Bronchial epithelial cell (primary cell): ENCODE results near the gene KAT14. TPM values are rescaled to one million over a fixed set of nuclear protein-coding genes. Genes with fewer than 3 reads are reported as not detected.
"Not testable (repeated sequence)": the region's sequence is repeated elsewhere in the genome, so short reads cannot be mapped to it uniquely, and the experiment has no call there.

ENCODE experiments used
- DNase-seq: peaks from one replicate; pipeline ENCODE4 v3.0.0-alpha.2; 2010; ENCODE audit warnings: low read depth
- FAIRE-seq: peaks from 2 replicates; lab custom pipeline; 2011; peaks lifted over from hg19 to GRCh38; lab: Jason Lieb, UNC
- H3K27me3 ChIP-seq: 2 replicates; pipeline ENCODE4 v1.5.1; 2011; ENCODE audit warnings: low read length; ENCODE audit not compliant: control insufficient read depth, insufficient read depth
- H3K36me3 ChIP-seq: 2 replicates; pipeline ENCODE4 v1.5.1; 2011; ENCODE audit warnings: low read length; ENCODE audit not compliant: control insufficient read depth, insufficient read depth
- H3K4me3 ChIP-seq: 2 replicates; pipeline ENCODE4 v1.5.1; 2011; ENCODE audit warnings: mild to moderate bottlenecking, low read depth, low read length, control low read depth
- total RNA-seq: library from RNA; depleted of rRNA; stranded (reverse); fragments of >200 nt; gene quantifications from 2 replicates; pipeline ENCODE4 v1.2.1, GENCODE V29; 2014
- TF ChIP-seq, protein P1 (sequence below): IDR thresholded peaks from 2 replicates; pipeline ENCODE4 v1.5.1; 2011; ENCODE audit warnings: mild to moderate bottlenecking, moderate library complexity, low read length, control low read depth, inconsistent platforms; ENCODE audit not compliant: insufficient read depth, severe bottlenecking

Gene KAT14
- total RNA-seq, 1 donor from 2014 or later = 11.6 TPM

DNA sequence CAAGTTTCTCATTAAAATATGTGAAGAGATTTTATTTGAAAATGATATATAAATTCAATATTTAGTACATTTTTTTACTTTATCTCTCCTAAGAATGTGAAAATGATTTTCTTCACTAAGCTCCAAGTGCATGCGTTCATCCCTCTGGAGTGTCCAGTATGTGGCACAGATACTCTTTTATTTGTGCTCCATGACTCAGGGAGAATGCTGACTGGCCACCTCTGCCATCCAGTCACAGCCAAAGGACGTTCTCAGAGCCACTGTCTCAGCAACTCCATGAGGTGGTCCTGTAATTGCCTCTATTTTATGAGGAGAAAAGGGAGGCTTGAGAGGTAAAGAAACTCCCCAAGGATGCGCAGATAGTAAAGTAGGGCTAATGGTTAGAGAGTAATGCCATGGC lies 58.3 kb downstream of the KAT14 start:
- DNase-seq (peak; percentile 7), FAIRE-seq (no peak)
- no peaks in the 10 kb centered on the region for H3K27me3 ChIP-seq
- no peak overlapping the region for H3K4me3 ChIP-seq
- no peaks in the 10 kb centered on the region for H3K36me3 ChIP-seq
- TF ChIP-seq, protein P1, sequence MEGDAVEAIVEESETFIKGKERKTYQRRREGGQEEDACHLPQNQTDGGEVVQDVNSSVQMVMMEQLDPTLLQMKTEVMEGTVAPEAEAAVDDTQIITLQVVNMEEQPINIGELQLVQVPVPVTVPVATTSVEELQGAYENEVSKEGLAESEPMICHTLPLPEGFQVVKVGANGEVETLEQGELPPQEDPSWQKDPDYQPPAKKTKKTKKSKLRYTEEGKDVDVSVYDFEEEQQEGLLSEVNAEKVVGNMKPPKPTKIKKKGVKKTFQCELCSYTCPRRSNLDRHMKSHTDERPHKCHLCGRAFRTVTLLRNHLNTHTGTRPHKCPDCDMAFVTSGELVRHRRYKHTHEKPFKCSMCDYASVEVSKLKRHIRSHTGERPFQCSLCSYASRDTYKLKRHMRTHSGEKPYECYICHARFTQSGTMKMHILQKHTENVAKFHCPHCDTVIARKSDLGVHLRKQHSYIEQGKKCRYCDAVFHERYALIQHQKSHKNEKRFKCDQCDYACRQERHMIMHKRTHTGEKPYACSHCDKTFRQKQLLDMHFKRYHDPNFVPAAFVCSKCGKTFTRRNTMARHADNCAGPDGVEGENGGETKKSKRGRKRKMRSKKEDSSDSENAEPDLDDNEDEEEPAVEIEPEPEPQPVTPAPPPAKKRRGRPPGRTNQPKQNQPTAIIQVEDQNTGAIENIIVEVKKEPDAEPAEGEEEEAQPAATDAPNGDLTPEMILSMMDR = no peak

DNA sequence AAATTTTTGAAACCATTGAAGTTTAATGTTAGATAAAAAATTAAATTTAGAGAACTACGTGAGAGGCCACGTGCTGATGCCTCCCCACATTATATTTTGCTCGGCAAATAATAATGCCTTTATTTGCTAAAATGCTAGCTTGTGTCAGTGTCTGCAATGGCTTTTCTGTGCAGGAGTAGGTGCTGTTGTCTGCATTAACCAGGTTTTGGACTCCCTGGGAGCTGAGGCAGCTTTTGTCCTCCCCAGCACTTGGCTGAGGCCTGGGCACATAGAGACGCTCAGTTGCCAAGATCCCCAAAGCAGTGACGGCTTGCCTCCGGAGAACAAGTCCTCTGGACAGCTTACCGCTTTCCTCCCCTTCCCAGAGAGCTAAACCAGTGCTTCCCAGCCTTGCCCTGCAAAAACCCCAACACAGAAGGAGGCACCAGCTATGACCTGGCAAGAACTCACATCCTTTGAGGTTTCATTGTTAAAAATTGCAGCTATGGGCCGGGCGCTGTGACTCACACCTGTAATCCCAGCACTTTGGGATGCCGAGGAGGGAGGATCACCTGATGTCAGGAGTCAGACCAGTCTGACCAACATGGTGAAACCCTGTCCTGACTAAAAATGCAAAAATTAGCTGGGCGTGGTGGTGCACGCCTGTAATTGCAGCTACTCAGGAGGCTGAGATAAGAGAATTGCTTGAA lies 59.9 kb downstream of the KAT14 start:
- Histone ChIP-seq H3K36me3 (no peaks in the 10 kb centered on the region), H3K27me3 (no peaks in the 10 kb centered on the region), H3K4me3 (no peak overlapping the region)
- TF ChIP-seq, protein P1 = peak; percentile 30
- FAIRE-seq = peak; percentile 98
- peak; percentile 96 for DNase-seq

DNA sequence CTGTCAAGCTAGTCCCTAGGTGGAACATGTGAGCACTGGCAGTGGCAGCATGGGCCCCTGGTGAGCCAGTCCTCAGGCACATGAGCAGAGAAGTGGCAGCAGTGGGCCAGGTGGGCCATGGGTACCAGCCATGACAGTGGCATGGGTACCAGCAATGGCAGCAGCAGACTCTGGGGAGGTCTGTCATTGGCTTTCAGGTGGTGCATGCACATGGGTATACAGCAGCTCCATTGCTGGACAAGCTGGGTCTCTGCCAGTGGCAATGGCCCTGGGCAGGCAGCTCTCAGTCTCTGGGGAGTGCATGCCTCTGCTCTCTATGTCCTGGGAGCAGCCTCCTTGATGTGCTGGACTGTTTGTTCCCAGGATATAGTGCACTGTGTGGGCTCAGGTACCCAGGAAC lies 65.3 kb downstream of the KAT14 start:
- no peak for FAIRE-seq

DNA sequence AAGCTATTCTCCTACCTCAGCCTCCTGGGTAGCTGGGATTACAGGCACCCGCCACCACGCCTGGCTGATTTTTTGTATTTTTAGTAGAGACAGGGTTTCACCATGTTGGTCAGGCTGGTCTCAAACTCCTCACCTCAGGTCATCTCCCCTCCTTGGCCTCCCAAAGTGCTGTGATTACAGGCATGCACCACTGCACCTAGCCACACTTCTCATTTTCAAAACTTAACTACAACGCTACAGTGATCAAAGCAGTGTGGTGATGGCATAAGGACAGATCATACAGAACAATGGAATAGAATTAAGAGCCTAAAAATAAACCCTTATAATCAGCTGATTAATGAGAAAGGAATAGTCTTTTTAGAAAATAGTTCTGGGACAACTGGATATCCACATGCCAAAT lies 66.0 kb downstream of the KAT14 start:
- FAIRE-seq, H3K36me3 ChIP-seq, H3K4me3 ChIP-seq: not testable (repeated sequence)

More for the DNA sequence above, 65.3 kb downstream of the KAT14 start:
- Histone ChIP-seq H3K36me3 (no peaks in the 10 kb centered on the region), H3K27me3 (no peaks in the 10 kb centered on the region), H3K4me3 (no peak overlapping the region)
- TF ChIP-seq, protein P1 = no peak
- DNase-seq = no peak

GRCh38 chr20:18213002-18213401 lies 75.3 kb downstream of the KAT14 start:
- Histone ChIP-seq H3K4me3 (no peak overlapping the region), H3K36me3 (no peaks in the 10 kb centered on the region), H3K27me3 (no peaks in the 10 kb centered on the region)
- TF ChIP-seq, protein P1 = no peak
- FAIRE-seq (no peak), DNase-seq (no peak)

More for the DNA sequence above, 66.0 kb downstream of the KAT14 start:
- not testable (repeated sequence) for DNase-seq, H3K27me3 ChIP-seq

GRCh38 chr20:18215566-18215965 lies 77.9 kb downstream of the KAT14 start:
- no peak overlapping the region for H3K4me3 ChIP-seq
- TF ChIP-seq, protein P1 = no peak
- FAIRE-seq = no peak
- DNase-seq = no peak
- H3K27me3 ChIP-seq = no peaks in the 10 kb centered on the region
- no peaks in the 10 kb centered on the region for H3K36me3 ChIP-seq
